AG04450 (cell line): ENCODE measurements around the gene TMEM184A. TPM values are rescaled to one million over a fixed set of nuclear protein-coding genes. Genes with fewer than 3 reads are reported as not detected.
"Not testable (repeated sequence)": the region's sequence is repeated elsewhere in the genome, so short reads cannot be mapped to it uniquely, and the experiment has no call there.

Experiments used
- CTCF ChIA-PET: fragments of 300-600, 350-600 bp; formaldehyde crosslinking; extraction: SDS; loops from one replicate; lab custom pipeline; 2022; ENCODE audit warnings: antibody characterized with exemption, inconsistent platforms; lab: Charles Lee
- POLR2A ChIA-PET: fragments of 350-600 bp; formaldehyde crosslinking; extraction: SDS; loops from one replicate; lab custom pipeline; 2021; ENCODE audit warnings: antibody characterized with exemption, inconsistent platforms; lab: Yijun Ruan, JAX
- DNase-seq: peaks from one replicate; pipeline ENCODE4 v3.0.0-alpha.2; 2011; ENCODE audit warnings: low read depth, low spot score
- H3K27ac ChIP-seq: one replicate; pipeline ENCODE4 v1.5.1; 2012; ENCODE audit warnings: low read depth, low read length, control low read depth
- H3K27me3 ChIP-seq: one replicate; pipeline ENCODE4 v1.6.0; 2012; ENCODE audit warnings: low read length; ENCODE audit not compliant: control insufficient read depth, insufficient read depth
- H3K4me3 ChIP-seq: 2 replicates; pipeline ENCODE4 v1.5.1; 2011; ENCODE audit warnings: mild to moderate bottlenecking, low read depth, low read length, control low read depth
- H3K9me3 ChIP-seq: 2 replicates; pipeline ENCODE4 v1.5.1; 2012; ENCODE audit warnings: low read length; ENCODE audit not compliant: control insufficient read depth, insufficient read depth
- polyA plus RNA-seq: library from polyadenylated mRNA; depleted of rRNA; stranded (reverse); fragments of >200 nt; gene quantifications from 2 replicates; pipeline ENCODE4 v1.2.3, GENCODE V29; 2011
- TF ChIP-seq, protein P1 (sequence below): IDR thresholded peaks from 2 replicates; pipeline ENCODE4 v1.5.1; 2011; ENCODE audit warnings: low read depth, low read length, control low read depth, inconsistent platforms

Gene TMEM184A
- polyA plus RNA-seq, 1 experiment = 0.56 TPM

DNA sequence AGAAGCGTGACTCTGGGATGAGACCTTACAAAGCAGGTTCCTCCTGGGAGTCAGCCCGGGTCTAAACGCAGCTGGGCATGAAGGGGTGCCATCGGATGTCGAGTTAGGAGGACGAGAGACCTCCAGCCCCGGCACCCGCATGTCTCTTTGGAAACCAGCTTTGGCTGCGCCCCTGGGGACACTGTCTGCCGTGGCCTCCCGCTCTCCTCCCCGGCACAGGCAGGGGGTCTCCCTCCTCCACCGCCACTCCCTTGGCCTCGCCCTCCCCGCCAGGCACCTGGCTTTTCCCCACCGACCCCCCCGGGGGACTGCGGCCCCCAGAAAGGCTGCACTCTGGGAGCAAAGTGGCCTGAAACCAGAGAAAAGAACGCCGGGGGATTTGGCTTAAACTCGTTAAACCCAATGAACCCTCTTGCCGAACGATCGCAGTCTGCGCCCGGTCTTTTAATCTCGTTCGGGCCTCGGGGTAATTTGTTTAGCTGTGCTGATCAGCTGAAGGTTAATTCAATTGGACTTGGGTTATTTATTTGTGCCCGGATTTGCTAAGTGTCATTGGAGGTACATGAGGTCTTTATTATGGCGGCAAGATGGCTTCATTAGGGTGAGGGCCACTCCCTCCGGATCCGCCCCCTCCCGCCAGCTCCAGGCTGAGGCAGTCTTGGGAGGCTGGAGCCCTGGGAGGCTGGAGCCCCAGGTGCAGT, 30.3 kb upstream of the TMEM184A start:
- ChIA-PET POLR2A (no interaction called here), CTCF (no interaction called here)
- H3K4me3 ChIP-seq = no peak overlapping the region
- no peak overlapping the region for H3K27ac ChIP-seq
- peaks cover 18% of the 10 kb centered on the region for H3K9me3 ChIP-seq
- TF ChIP-seq, protein P1, sequence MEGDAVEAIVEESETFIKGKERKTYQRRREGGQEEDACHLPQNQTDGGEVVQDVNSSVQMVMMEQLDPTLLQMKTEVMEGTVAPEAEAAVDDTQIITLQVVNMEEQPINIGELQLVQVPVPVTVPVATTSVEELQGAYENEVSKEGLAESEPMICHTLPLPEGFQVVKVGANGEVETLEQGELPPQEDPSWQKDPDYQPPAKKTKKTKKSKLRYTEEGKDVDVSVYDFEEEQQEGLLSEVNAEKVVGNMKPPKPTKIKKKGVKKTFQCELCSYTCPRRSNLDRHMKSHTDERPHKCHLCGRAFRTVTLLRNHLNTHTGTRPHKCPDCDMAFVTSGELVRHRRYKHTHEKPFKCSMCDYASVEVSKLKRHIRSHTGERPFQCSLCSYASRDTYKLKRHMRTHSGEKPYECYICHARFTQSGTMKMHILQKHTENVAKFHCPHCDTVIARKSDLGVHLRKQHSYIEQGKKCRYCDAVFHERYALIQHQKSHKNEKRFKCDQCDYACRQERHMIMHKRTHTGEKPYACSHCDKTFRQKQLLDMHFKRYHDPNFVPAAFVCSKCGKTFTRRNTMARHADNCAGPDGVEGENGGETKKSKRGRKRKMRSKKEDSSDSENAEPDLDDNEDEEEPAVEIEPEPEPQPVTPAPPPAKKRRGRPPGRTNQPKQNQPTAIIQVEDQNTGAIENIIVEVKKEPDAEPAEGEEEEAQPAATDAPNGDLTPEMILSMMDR = no peak
- DNase-seq = no peak
- H3K27me3 ChIP-seq = peaks cover 33% of the 10 kb centered on the region

DNA sequence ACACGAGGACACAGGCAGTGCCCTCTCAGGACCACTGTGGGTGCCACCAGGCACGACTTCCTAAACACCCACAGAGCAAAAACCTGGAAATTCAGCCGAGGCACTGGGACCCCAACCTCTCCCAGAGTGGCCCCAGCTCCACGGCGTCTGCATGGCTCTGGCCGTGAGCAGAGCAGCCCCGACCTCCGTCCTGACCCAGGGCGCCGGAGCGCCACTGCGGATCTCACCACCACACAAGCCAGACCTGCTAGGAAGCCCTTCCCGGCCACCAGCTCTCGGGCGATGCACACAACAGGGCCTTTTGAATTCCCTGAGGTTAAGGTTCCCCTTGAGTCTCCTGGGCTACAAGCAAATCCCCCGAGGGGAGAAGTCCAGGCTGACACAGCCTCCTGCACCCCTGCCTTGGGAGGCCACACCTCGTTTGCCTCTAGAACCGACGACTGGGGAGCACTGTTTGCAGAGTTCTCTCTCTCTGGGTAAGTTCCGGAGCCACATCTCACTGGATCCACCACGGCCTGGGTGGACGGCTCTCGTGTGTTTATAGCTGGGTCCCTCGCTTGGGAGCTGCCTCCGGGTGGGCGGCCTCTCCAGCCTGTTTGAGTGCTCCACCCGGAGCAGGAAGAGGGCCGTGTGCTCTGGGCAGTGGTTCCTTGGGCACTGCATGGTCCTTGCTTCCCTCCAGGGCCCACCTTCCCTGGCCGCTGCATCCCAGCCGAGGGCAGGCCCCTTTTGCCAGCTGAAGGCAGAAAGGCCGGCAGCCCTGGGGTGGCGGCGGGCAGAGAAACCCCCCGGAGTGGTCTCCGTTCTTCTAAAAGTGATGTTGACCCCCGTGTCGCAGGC, 29.4 kb upstream of the TMEM184A start:
- ChIA-PET POLR2A (interaction anchor here (0.5 kb wide), 1 partner anchor 769 kb away, joined by 3 read pairs; no protein-coding TSS in a partner anchor), CTCF (no interaction called here)
- Histone ChIP-seq H3K27me3 (peaks cover 26% of the 10 kb centered on the region), H3K27ac (no peak overlapping the region), H3K4me3 (no peak overlapping the region), H3K9me3 (peaks cover 18% of the 10 kb centered on the region)
- TF ChIP-seq, protein P1 = no peak
- no peak for DNase-seq

DNA sequence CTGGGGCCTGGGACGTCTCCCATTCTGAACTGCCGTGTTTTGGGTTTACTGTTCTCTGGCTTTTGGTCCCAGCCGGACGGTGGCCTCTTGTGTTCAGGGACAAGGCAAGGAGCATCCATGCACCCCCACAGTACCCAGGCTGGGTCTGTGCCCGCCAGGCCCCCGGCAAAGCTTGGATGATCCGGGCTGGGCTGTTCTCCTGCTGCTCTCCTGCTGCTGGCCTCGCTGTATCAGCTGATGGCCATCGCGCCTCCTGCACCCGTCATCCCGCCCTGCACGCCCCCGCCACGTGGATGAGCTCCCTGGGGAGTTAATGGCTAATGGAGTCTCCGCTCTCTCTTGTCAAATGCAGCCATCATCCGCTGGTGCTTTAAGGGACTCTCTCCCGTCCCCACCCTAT, 28.7 kb upstream of the TMEM184A start:
- H3K9me3 ChIP-seq = peaks cover 18% of the 10 kb centered on the region
- DNase-seq = no peak
- H3K27ac ChIP-seq = no peak overlapping the region
- TF ChIP-seq, protein P1 = no peak
- H3K27me3 ChIP-seq = peaks cover 22% of the 10 kb centered on the region
- POLR2A ChIA-PET = interaction anchor here (0.5 kb wide), 1 partner anchor 770 kb away, joined by 3 read pairs; no protein-coding TSS in a partner anchor
- CTCF ChIA-PET = no interaction called here
- no peak overlapping the region for H3K4me3 ChIP-seq

DNA sequence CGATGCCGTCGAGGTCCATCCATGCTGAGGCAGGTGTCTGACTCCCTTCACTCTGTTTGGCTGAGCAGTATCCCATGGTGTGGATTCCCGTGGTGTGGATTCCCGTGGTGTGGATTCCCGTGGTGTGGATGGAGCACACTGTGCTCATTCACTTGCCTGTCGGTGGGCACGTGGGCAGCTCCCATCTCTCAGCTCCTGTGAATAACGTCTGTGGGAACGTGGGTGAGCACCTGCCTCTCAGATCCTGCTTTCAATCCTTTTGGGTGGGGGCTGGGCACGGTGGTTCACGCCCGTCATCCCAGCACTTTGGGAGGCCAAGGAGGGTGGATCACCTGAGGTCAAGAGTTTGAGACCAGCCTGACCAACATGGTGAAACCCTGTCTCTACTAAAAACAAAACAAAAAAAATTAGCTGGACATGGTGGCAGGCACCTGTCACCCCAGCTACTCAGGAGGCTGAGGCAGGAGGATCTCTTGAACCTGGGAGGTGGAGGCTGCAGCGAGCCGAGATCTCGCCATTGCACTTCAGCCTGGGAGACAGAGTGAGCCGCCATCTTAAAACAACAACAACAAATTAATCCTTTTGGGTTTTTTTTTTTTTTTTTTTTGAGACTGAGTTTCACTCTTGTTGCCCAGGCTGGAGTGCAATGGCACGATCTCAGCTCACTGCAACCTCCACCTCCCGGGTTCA, 27.4 kb upstream of the TMEM184A start:
- not testable (repeated sequence) for H3K9me3 ChIP-seq, DNase-seq

DNA sequence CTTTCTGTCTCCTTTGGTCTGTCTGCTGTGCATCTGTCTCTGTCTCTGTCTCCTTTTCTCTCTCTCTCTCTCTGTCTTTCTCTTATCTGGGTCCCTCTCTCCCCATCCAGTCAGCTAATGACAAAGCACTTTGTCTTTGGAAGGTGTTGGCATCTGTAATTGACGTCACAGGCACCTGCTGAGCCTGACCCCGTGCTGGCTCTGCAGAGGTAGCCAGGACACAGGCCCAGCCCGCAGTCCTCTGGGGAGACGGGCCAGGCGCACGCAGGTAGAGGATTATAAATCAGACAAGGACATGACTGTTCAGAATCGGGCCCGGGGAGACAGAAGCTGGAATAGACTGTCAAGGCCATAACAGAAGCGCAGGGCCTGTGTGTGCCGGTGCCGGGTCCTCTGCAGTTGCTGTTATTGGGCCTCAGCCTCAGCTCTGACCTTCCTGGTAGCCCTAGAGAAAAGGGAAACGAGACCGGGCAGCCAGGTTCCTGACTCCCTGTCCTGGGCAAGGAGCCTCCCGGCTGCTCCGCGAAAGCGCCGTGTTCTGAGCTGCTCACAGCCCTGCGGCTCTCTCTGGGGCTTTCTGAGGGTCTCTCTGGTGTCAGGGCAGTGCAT, 24.5 kb upstream of the TMEM184A start:
- Histone ChIP-seq H3K27ac (no peak overlapping the region), H3K9me3 (no peaks in the 10 kb centered on the region; the same call in 1 of the 2 replicates), H3K4me3 (no peak overlapping the region), H3K27me3 (peaks cover 7% of the 10 kb centered on the region)
- ChIA-PET POLR2A (no interaction called here), CTCF (interaction anchor here (0.9 kb wide), 2 partner anchors 9 to 629 kb away, joined by 3 read pairs; no protein-coding TSS in a partner anchor)
- TF ChIP-seq, protein P1 = no peak
- no peak for DNase-seq

More for the DNA sequence above, 27.4 kb upstream of the TMEM184A start:
- H3K4me3 ChIP-seq, H3K27ac ChIP-seq, POLR2A ChIA-PET: not testable (repeated sequence)
- peaks cover 18% of the 10 kb centered on the region for H3K27me3 ChIP-seq
- CTCF ChIA-PET = interaction anchor here (0.7 kb wide), 1 partner anchor 261 kb away, joined by 4 read pairs; no protein-coding TSS in a partner anchor
